ENCODE data around the gene DLG2.

GRCh38 chr11:84950569-84951270 lies 676.4 kb downstream of the DLG2 start:
- no peak for TF ChIP-seq CTCF (conservative IDR thresholded peaks at IDR 0.05 in 1 of 2, IDR thresholded peaks at IDR 0.05 in 1 of 2; ENCODE audit: extremely low read depth in 1 of 2, insufficient read depth in 1 of 2, low read depth in 1 of 2, low read length in 2 of 2)
- TF ChIP-seq EZH2 (IDR thresholded peaks at IDR 0.05; ENCODE audit: borderline replicate concordance, low read length), result no peak
